DND-41 (cell line): ENCODE measurements around the gene KIRREL3.

Experiments used
- CTCF ChIP-seq: IDR thresholded peaks from 2 replicates; pipeline ENCODE4 v1.5.1; 2012; ENCODE audit warnings: borderline replicate concordance, low read length, moderate library complexity, mild to moderate bottlenecking; ENCODE audit not compliant: poor library complexity, severe bottlenecking; ENCODE audit errors: extremely low read depth
- EZH2 ChIP-seq: IDR thresholded peaks from 3 replicates; pipeline ENCODE4 v1.6.1; 2012; ENCODE audit warnings: borderline replicate concordance, low read depth, mild to moderate bottlenecking, moderate library complexity, low read length, inconsistent platforms; ENCODE audit not compliant: severe bottlenecking

- TF ChIP-seq CTCF (no peak), EZH2 (no peak)
These were observed 596.9 kb downstream of the KIRREL3 start for GRCh38 chr11:126403658-126404057.
